Kidney (tissue), 14 donors: ENCODE measurements around the gene CARS1. TPM values are rescaled to one million over a fixed set of nuclear protein-coding genes. Genes with fewer than 3 reads are reported as not detected.

Experiments used
- DNase-seq, 5 donors: peaks; one replicate each; pipeline ENCODE4 v3.0.0-alpha.2; 2013 to 2020
- FAIRE-seq: peaks from 2 replicates; lab custom pipeline; 2012; peaks lifted over from hg19 to GRCh38; lab: Jason Lieb, UNC
- H3K27ac ChIP-seq, 2 donors: one replicate each; pipeline ENCODE4 v1.7.0; 2013; ENCODE audit warnings: low read depth in 2 of 2, low read length in 2 of 2, inconsistent platforms in 1 of 2
- H3K27me3 ChIP-seq: one replicate; pipeline ENCODE4 v1.7.1; 2013; ENCODE audit warnings: low read length, inconsistent platforms; ENCODE audit not compliant: control insufficient read depth, insufficient read depth
- H3K36me3 ChIP-seq, 3 donors: one replicate each; pipeline versions ENCODE4 v1.7.0 to v1.7.1; 2013; ENCODE audit warnings: low read length in 3 of 3, control low read depth in 1 of 3, inconsistent platforms in 1 of 3; ENCODE audit not compliant: insufficient read depth in 3 of 3, control insufficient read depth in 2 of 3
- H3K4me1 ChIP-seq, 3 donors: one replicate each; pipeline versions ENCODE4 v1.7.0 to v1.7.1; 2013; ENCODE audit warnings: low read length in 3 of 3, inconsistent platforms in 1 of 3, low read depth in 1 of 3; ENCODE audit not compliant: control insufficient read depth in 2 of 3, insufficient read depth in 2 of 3
- H3K4me3 ChIP-seq, 3 donors: one replicate each; pipeline versions ENCODE4 v1.7.0 to v1.8.1; 2013; ENCODE audit warnings: low read length in 3 of 3, control low read depth in 1 of 3, inconsistent platforms in 1 of 3
- H3K9ac ChIP-seq, 3 donors: one replicate each; pipeline versions ENCODE4 v1.7.0 to v1.7.1; 2013; ENCODE audit warnings: low read length in 3 of 3, control low read depth in 1 of 3, inconsistent platforms in 1 of 3
- H3K9me3 ChIP-seq, 3 donors: one replicate each; pipeline versions ENCODE4 v1.7.0 to v1.7.1; 2013; ENCODE audit warnings: low read length in 3 of 3, control low read depth in 1 of 3, inconsistent platforms in 1 of 3; ENCODE audit not compliant: control insufficient read depth in 2 of 3, insufficient read depth in 1 of 3
- CTCF ChIP-seq: IDR thresholded peaks from 3 replicates; pipeline ENCODE4 v1.5.1; 2012; ENCODE audit warnings: mild to moderate bottlenecking, moderate library complexity, borderline replicate concordance; ENCODE audit not compliant: insufficient read depth; ENCODE audit errors: extremely low read depth
- intact Hi-C: fragments of 100-400 bp; cut with DNase I; formaldehyde crosslinking; loops from one replicate; pipeline ENCODE4 v1.11.1; 2022
- polyA plus RNA-seq: library from polyadenylated mRNA; stranded (reverse); fragments of 350-450 nt; fragmentation: Illumina TruSeq; extraction: RNeasy Lipid Tissue Mini Kit (QIAGEN cat#74804); gene quantifications from one replicate; pipeline ENCODE4 v1.2.3, GENCODE V29; 2014; ENCODE audit warnings: low read depth, low replicate concordance; ENCODE audit not compliant: insufficient read depth
- total RNA-seq: library from RNA; stranded (reverse); fragmentation: NEBNext Ultra II Directional; extraction: Animal tissue kit (Norgen Biotek cat#: 25700); gene quantifications from one replicate; pipeline ENCODE4 v1.2.1, GENCODE V29; 2021
- donor health status: control.
- donor health status: control.
- donor health status: control.
- donor health status: control.
- donor health status: control.
- donor health status: DM: yes; HTN: yes; CAD: no.
- donor health status: Normal renal cell carcinoma (clear cell type).

Gene CARS1
- total and polyA plus RNA-seq, 2 donors from 2014 or later: 26.5 to 49.5 TPM

- FAIRE-seq (no peak), DNase-seq (no peak)
- TF ChIP-seq CTCF: no peak
- peaks cover 2 to 18% (median 12%) of the 10 kb centered on the region in 3 donors for H3K36me3 ChIP-seq
- no peak overlapping the region for H3K27ac ChIP-seq
- no peaks in the 10 kb centered on the region for H3K4me1 ChIP-seq
- intact Hi-C loops: no loop called here
- H3K9ac ChIP-seq: no peak overlapping the region
- H3K4me3 ChIP-seq: no peak overlapping the region
- H3K9me3 ChIP-seq: no peaks in the 10 kb centered on the region
- no peaks in the 10 kb centered on the region for H3K27me3 ChIP-seq
These were observed 48.4 kb downstream of the CARS1 start for GRCh38 chr11:3008746-3009336.

DNA sequence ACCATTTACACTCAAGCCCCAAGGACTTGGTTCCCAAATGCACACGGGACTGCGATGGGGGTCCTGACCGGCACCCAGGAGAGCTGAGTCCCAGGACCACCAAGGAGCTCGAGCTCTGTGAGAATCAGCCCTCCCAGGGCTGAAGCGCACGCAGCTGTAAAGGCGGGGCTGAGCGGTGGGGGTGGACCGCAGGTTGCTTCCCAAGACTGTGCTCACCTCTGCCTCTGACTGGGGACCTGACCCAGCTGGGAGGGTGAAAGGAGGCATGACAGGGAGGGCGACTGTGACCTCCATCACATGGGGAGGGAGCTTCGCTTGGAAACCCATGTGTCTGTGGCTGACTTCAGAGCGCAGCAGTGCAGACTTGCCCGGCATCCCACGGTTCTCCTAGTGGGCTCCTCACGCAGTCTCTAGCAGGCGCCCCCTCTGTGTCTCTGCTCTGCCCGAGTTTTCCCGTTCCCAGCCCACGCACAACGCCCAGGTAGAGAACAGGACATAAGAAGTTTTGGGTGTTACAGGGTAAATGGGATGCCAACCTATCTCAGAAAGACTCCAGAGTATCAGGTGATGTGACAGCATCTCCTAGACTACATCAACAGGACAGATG lies 49.7 kb downstream of the CARS1 start:
- Histone ChIP-seq H3K9ac (no peak overlapping the region), H3K27me3 (no peaks in the 10 kb centered on the region), H3K4me3 (no peak overlapping the region), H3K27ac (no peak overlapping the region), H3K4me1 (peaks cover 0 to 2% (median under 1%) of the 10 kb centered on the region in 3 donors), H3K9me3 (no peaks in the 10 kb centered on the region), H3K36me3 (peaks cover 2 to 26% (median 12%) of the 10 kb centered on the region in 3 donors)
- DNase-seq: no peak
- no peak for TF ChIP-seq CTCF
- no peak for FAIRE-seq
- intact Hi-C loops: no loop called here

GRCh38 chr11:3006505-3007260 lies 50.5 kb downstream of the CARS1 start:
- Histone ChIP-seq H3K27ac (no peak overlapping the region), H3K4me3 (no peak overlapping the region), H3K27me3 (no peaks in the 10 kb centered on the region), H3K4me1 (peaks cover 0 to 11% (median 8%) of the 10 kb centered on the region in 3 donors), H3K9me3 (no peaks in the 10 kb centered on the region), H3K9ac (no peak overlapping the region), H3K36me3 (peaks cover 2 to 19% (median 9%) of the 10 kb centered on the region in 3 donors)
- no peak for TF ChIP-seq CTCF
- FAIRE-seq (no peak), DNase-seq (no peak)
- intact Hi-C loops: no loop called here
